GM19452 (cell line): ENCODE measurements around the gene EIPR1.

Experiments
- ATAC-seq: cut with Tn5 transposase; IDR thresholded peaks from one replicate; pipeline ENCODE4 v1.9.1; 2021; ENCODE audit not compliant: unreplicated experiment

Gene EIPR1

GRCh38 chr2:3277748-3278520 is 99.7 kb downstream of the EIPR1 start:
- no peak for ATAC-seq

GRCh38 chr2:3277050-3277747 is 100.4 kb downstream of the EIPR1 start:
- ATAC-seq, result no peak

- no peak for ATAC-seq
These were observed 104.9 kb downstream of the EIPR1 start for GRCh38 chr2:3272761-3273160.

- no peak for ATAC-seq
These were observed 107.5 kb downstream of the EIPR1 start for GRCh38 chr2:3270095-3270478.

- no peak for ATAC-seq
These were observed 108.1 kb downstream of the EIPR1 start for GRCh38 chr2:3269425-3270094.

- ATAC-seq, result no peak
These were observed 109.0 kb downstream of the EIPR1 start for GRCh38 chr2:3268705-3269029.

GRCh38 chr2:3267869-3268704 is 109.5 kb downstream of the EIPR1 start:
- ATAC-seq, result no peak

- ATAC-seq, result no peak
These were observed 110.4 kb downstream of the EIPR1 start for GRCh38 chr2:3266925-3267867.

DNA sequence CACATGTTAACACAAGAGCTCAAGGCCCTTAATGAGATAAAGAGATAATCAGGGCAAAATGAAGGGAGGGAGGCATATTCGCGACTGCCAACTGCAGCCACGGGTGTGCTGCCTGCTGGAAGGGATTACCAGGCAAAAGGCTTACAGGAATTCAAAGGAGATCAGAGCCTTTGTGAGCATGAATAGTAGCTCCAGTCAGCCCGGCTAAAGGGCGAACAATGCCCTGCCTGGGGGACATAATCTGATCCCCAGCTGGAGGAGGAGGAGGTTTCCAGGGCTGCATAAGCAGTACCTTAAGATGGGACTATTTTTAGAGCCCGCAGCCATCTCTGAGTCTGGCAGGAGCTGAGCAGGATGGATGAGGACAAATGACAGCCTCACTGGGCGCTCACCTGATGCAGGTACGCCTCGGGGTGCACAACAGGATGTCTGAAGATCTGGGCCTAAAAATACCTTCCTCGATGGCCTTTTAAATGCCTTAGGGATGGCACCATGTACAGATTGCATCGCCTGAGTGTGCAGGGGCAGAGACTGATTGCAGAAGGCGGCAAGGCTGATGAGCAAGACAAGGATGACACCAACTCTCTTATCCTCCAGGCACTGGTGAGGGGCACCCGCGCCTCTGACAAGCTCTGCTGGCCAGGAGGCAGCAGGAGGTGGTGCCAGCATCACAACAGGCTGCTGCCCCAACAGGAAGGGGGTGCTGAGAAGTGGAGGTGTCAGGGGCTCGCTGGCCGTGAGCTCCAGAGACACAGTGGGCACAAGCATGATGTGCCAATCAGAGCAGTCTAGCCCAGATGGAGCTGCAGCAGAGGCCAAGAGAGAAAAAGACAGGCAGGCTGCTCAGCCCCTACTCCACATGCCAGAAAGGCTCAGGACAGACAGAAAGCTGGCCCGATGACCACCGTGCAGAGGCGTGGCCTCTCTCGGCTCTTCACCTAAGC is 111.4 kb downstream of the EIPR1 start:
- no peak for ATAC-seq

- no peak for ATAC-seq
These were observed 112.1 kb downstream of the EIPR1 start for GRCh38 chr2:3265471-3265870.

DNA sequence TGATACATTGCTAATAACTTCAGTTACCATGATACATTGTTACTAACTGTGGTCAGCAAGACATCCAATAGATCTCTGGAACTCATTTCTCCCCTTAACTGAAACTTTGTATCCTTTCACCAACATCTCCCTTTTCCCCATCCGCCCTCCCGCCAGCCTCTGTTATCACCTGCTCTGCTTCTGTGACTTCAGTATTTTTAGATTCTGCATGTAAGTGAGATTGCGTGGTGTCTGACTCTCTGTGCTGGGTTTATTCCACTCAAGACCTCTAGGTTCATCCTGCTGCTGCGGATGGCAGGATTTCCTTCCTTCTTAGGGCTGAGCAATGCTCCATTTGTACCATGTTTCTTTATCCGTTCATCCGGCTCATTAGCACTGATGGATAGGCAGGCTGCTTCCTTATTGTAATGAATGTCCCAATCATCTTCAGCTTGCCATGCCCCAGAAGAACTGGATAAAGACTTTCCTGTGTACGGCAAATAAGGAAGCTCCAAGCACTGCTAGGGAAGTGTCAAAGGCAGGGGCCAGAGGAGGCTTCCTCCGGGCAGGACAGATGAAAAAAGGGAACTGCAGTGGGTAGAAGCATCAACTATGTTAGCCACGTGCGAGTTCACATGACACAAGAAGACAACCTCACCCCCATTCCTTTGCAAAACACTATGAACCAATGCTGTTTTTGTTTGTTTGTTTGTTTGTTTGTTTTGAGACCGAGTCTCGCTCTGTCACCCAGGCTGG is 113.4 kb downstream of the EIPR1 start:
- no peak for ATAC-seq

GRCh38 chr2:3263487-3263886 is 114.1 kb downstream of the EIPR1 start:
- ATAC-seq, result no peak

DNA sequence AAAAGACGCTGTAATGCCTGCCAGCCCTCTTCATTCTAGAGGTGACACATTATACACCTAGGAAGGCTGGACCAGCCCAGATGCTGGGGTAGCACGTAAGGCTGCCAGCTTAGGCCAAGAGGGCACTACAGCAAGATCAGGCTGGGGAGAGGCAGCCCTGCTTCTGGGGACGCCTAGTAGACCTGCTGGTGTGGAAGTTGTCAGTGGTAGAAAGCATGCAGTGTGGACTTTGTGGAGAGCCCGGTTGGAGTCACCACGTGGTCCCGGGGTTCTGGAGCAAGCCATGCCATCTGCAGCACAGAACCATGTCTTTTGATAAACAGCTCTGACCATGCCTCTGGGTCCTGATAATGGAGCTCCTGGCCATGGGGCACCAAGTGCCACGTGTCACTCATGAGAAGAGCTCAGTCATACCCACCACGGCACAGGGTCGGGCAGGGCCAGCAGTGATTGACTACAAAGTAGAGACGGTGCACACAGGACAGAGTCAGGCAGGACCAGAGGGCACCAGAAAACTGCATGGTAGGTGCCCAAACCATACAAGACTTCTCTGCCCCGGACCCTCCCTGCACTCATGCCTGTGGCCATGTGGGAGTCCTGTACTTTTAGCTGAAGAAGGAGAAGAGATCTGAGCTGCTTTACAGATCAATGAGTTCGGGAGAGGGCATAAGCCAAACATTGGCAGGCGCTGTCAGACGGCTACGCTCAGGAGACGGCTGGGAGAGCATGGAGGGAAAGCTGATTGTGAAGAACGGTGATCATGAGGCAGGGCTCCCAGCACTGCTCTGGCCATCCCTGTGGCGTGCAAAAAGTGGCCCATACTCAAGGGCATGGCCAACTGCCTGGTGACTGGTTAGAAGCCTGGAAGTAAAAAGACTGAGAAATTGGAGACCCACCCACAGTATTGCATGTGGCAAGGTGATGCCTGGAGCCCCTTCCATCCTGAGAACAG is 114.9 kb downstream of the EIPR1 start:
- no peak for ATAC-seq

GRCh38 chr2:3261511-3261910 is 116.1 kb downstream of the EIPR1 start:
- ATAC-seq, result no peak

- no peak for ATAC-seq
These were observed 116.7 kb downstream of the EIPR1 start for GRCh38 chr2:3260959-3261358.

- ATAC-seq, result no peak
These were observed 119.8 kb downstream of the EIPR1 start for GRCh38 chr2:3257826-3258225.

DNA sequence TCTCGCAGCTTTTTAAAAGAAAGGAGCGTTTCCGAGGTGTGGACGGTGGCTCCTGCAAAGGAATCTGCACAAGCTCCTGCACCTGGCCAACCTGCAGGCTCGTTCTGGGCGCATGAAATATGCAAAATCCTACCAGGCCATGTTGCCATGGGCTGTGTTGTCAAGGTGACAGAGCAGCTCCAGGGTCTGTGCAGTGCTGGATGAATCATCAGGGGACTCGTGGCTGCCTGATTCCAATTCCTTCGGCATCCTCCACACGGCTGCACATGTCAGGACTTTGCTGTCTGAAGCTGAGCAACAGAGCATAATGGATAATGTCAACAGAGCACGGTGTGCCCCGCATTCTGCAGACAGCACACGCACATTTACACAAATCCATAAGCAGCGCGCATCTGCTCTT is 120.5 kb downstream of the EIPR1 start:
- no peak for ATAC-seq
